VCaP (cell line): ENCODE measurements around the gene ZMIZ1.

ENCODE experiments used
- H3K27ac ChIP-seq: fragments of 450-650 bp; 2 replicates; pipeline ENCODE4 v1.5.1; 2017
- TF ChIP-seq, protein P1 (sequence below): fragments of 450-650 bp; conservative IDR thresholded peaks from 2 replicates; pipeline ENCODE4 v1.5.1; 2017; ENCODE audit warnings: mild to moderate bottlenecking, moderate library complexity

Gene ZMIZ1

DNA sequence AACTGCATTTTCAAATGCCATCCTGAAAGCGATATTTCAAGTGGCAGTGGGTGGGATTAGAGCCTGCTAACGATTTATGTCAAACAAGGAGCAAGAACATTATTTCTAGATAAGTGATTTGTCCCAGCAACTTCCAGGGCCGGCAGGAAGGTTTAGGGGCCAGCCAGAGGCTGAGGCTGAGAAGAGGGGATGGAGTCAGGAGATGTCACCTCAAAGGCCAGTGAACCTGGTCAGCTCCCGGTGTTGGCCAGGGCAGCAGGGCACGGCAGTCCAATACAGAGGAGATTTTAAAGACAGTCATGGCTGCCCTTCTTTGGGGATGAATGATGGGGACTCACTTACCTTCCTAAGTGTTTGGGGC lies 172.8 kb downstream of the ZMIZ1 start:
- TF ChIP-seq, protein P1, sequence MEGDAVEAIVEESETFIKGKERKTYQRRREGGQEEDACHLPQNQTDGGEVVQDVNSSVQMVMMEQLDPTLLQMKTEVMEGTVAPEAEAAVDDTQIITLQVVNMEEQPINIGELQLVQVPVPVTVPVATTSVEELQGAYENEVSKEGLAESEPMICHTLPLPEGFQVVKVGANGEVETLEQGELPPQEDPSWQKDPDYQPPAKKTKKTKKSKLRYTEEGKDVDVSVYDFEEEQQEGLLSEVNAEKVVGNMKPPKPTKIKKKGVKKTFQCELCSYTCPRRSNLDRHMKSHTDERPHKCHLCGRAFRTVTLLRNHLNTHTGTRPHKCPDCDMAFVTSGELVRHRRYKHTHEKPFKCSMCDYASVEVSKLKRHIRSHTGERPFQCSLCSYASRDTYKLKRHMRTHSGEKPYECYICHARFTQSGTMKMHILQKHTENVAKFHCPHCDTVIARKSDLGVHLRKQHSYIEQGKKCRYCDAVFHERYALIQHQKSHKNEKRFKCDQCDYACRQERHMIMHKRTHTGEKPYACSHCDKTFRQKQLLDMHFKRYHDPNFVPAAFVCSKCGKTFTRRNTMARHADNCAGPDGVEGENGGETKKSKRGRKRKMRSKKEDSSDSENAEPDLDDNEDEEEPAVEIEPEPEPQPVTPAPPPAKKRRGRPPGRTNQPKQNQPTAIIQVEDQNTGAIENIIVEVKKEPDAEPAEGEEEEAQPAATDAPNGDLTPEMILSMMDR, result no peak
- H3K27ac ChIP-seq, result no peak overlapping the region

DNA sequence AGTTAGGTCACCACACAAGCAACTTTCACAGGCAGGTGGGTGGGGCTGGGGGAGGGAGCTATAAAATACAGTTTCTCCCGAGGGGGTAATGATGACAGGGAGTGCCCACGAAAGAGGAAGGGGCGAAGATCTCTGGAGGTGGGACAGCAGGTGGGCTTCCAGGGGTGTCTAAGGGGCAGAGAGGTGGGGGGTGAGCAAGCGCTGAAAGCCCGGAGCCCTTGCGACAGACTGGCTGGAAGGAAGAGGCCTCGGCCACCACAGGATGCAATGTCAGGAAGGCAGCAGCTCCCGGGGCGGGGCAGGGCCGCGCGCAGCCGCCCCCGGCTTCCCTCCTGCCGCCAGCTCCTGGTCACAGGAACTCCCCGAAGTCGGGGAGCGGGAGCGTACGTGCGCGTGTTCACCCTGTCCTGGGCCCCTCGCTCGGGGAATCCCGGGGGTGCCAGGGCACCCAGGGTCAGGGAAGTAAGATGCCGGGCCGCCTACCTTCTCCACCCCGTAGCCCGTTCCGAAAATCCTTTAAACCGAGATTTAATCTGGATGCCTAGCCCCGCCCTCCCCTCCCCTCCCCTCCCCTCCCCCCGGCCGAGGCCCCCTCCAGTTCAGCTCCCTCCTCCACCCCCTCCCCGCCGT lies 173.3 kb downstream of the ZMIZ1 start:
- no peak overlapping the region for H3K27ac ChIP-seq
- TF ChIP-seq, protein P1, result no peak

DNA sequence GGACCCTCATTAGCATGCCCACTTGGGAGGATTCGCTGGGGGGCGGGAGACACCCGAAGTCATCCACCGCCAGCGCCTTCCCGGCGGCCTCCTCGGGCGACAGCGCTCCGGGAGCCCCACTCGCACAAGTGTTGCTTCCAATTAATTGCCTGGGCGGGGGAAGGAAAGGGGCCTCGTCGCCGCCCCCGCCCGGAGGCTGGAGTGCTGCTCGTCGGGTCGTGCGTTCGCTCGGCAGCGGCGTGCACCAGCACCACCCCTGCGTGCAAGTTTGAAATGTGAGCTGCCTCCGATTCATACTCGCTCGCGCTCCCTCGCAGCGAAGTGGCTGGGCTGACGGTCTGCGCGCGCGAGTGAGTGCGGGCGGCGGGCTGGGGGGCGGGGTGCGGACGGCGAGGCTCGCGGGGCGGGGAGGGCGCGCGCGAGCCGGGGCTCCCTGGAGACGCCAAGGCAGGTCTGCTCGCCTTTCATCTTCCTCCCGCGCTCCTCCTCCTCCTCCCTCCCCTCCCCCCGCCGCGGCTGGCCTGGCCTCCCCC lies 173.9 kb downstream of the ZMIZ1 start:
- no peak overlapping the region for H3K27ac ChIP-seq
- TF ChIP-seq, protein P1, result no peak

DNA sequence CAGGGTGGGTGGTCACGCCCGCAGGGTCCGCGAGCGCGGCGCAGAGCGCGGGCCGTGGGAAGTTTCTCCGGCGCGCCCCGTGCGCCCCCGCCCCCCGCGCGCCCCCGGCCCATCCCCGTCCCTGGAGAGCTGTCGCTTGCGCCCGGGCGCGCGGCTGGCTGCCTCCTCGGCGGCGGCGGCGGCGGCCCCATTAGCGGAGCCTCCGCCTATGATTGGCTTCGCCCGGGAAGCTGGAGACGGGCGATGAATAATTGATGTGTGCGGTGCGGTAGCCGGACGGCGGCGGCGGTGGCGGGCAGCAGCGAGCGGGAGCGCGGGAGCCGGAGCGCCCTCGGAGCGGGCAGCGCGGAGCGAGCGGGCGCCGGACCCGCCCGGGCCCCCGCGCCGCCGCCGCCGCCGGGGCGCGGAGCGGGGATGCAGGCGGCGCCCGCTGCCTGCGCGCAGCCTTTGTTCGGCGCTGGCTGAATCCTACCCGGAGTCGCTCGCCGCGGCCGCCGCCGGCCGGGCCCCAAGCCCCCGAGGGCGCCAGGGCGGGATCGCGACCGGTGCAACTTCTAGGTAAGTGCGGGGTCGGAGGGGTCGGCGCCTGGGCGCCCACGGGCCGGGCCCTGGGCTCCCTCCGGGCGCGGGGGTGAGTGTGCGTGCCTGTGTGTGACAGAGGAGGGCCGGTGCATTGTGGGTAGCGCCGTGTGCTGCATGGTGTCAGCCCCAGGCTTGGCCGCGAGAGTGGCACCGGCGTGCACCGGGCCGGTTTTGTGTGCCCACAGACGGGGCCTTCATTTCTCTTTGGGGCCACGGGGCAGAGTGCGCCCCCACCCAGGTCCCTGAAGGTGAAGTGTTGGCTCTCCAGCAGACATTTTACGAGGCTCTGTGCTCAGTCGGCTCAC lies 174.7 kb downstream of the ZMIZ1 start:
- TF ChIP-seq, protein P1, result no peak
- no peak overlapping the region for H3K27ac ChIP-seq

DNA sequence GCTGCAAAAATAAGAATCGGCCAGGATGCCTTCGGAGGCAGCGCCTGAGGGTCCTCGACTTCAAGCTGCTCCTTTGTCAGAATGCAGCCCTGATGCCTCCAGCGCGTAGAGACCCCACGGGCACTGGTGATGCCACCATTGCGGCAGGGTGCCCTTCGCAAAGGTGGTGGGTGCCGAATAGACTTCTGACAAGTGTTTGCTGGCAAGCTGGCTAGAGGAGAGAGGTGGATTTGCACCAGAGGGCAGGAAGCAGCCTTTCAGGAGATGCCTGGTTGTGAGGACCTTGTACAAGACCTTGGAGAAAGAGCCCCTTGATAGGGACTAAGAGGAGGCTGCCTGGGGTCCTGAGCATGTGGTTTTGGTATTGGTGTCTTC lies 175.3 kb downstream of the ZMIZ1 start:
- TF ChIP-seq, protein P1, result no peak
- no peak overlapping the region for H3K27ac ChIP-seq

DNA sequence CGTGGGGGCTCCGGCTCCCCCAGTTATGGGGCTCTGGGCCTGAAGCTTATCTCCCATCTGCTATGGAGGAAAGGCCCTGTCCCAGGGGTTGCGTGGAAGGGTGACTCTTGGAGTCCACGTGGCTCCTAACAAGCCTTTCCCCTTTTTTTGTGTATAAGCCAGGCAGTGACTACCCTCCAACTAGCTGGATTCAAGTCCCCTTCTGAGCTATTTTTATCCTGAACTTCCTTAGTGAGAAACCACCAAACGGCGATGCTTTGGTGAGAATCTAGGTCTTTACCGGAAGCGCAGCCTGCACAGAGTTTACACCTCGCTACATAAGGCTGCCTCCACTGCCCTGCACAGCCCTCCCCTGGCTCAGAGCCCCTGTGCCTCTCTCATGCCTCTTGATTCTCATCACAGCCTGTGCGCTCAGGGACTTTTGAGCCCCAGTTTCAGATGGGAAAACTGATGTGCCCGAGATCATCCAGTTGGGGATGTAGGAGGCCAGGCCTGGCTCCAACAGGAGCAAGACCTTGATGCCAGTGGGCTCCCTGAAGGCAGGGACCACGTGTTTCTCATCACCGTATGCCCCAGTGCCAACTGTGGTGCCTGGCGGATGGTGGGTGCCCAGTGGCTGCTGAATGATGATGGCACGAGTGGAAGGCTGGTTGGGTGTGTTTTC lies 176.2 kb downstream of the ZMIZ1 start:
- TF ChIP-seq, protein P1, result no peak
- no peak overlapping the region for H3K27ac ChIP-seq
